HCT116 (cell line): ENCODE results near the gene CFAP61. TPM values are rescaled to one million over a fixed set of nuclear protein-coding genes. Genes with fewer than 3 reads are reported as not detected.

Experiments used
- ATAC-seq: fragments of 200-7000 bp; cut with Tn5 transposase; 2 replicates; pipeline ENCODE4 v1.9.1; 2020; ENCODE audit warnings: mild to moderate bottlenecking, moderate library complexity
- BruUV-seq: library from RNA; stranded (reverse); fragments of 400-500 nt; replicated peaks from 2 replicates; lab custom pipeline; 2021; lab: Mats Ljungman, UMichigan
- CTCF ChIA-PET: fragments of 300-600 bp; sonication (Branson Sonifier 250); formaldehyde crosslinking; loops from one replicate; lab custom pipeline; 2021; ENCODE audit warnings: antibody characterized with exemption; lab: Charles Lee
- POLR2A ChIA-PET: fragments of 300-600, 350-600 bp; sonication (Branson Sonifier 250); formaldehyde crosslinking; loops from one replicate; lab custom pipeline; 2021; ENCODE audit warnings: antibody characterized with exemption; lab: Charles Lee
- RAD21 ChIA-PET, 2 experiments: fragments of 300-600 bp; sonication (Branson Sonifier 250); formaldehyde crosslinking; loops; one replicate each; lab custom pipeline; 2023; ENCODE audit warnings: low total read pairs in 2 of 2; ENCODE audit not compliant: uncharacterized antibody in 2 of 2, unreplicated experiment in 2 of 2, low non-redundant PET in 1 of 2; lab: Charles Lee
- DNase-seq: peaks from one replicate; pipeline ENCODE4 v3.0.0-alpha.2; 2010; ENCODE audit warnings: low read depth, low spot score
- H2AFZ ChIP-seq: fragments of 200-600 bp; shearing (Covaris generic), sonication (generic); 2 replicates; pipeline ENCODE4 v1.6.1; 2017; ENCODE audit warnings: low read depth, mixed run types, mixed read lengths, antibody characterized with exemption, low read length; ENCODE audit not compliant: poor library complexity, severe bottlenecking
- H3K27ac ChIP-seq: 2 replicates; pipeline ENCODE4 v1.5.1; 2012; ENCODE audit warnings: low read depth, low read length
- H3K27me3 ChIP-seq: fragments of 200-600 bp; sonication (generic); 2 replicates; pipeline ENCODE4 v1.6.1; 2016; ENCODE audit warnings: mixed run types, low read length, mixed read lengths; ENCODE audit not compliant: insufficient read depth
- H3K36me3 ChIP-seq, 2 experiments: fragments of 200-500 bp in 1 of 2; fragments of 200-600 bp in 1 of 2; sonication (Bioruptor generic) in 1 of 2; sonication (generic) in 1 of 2; 2 replicates each; pipeline versions ENCODE4 v1.5.1 to v1.6.1; 2014 to 2016; ENCODE audit warnings: low read length in 2 of 2, inconsistent platforms in 1 of 2, mixed read lengths in 1 of 2, mixed run types in 1 of 2; ENCODE audit not compliant: insufficient read depth in 2 of 2, control insufficient read depth in 1 of 2
- H3K4me1 ChIP-seq, 2 experiments: fragments of 200-600 bp in 1 of 2; sonication (generic) in 1 of 2; 2 replicates each; pipeline versions ENCODE4 v1.5.1 to v1.6.1; 2012 to 2017; ENCODE audit warnings: low read length in 2 of 2, inconsistent platforms in 1 of 2, mild to moderate bottlenecking in 1 of 2, mixed read lengths in 1 of 2, mixed run types in 1 of 2, moderate library complexity in 1 of 2; ENCODE audit not compliant: insufficient read depth in 2 of 2, control insufficient read depth in 1 of 2
- H3K4me2 ChIP-seq: fragments of 200-600 bp; sonication (generic); 2 replicates; pipeline ENCODE4 v1.6.1; 2017; ENCODE audit warnings: mixed run types, low read length, mixed read lengths
- H3K4me3 ChIP-seq, 2 experiments: fragments of 200-600 bp in 1 of 2; sonication (generic) in 1 of 2; replicated peaks in 1 of 2; 2 replicates each; pipeline ENCODE4 v1.5.1; 2011 to 2016; ENCODE audit warnings: low read length in 2 of 2, control low read depth in 1 of 2, low read depth in 1 of 2, mild to moderate bottlenecking in 1 of 2, mixed read lengths in 1 of 2, mixed run types in 1 of 2
- H3K79me2 ChIP-seq: fragments of 200-600 bp; sonication (generic); 2 replicates; pipeline ENCODE4 v1.6.1; 2017; ENCODE audit warnings: mild to moderate bottlenecking, mixed run types, low read length, moderate library complexity, mixed read lengths; ENCODE audit not compliant: insufficient read depth
- H3K9ac ChIP-seq: fragments of 200-600 bp; sonication (generic); 2 replicates; pipeline ENCODE4 v1.6.1; 2016; ENCODE audit warnings: low read length, mixed read lengths
- H3K9me2 ChIP-seq: fragments of 200-600 bp; sonication (generic), shearing (Covaris generic); 2 replicates; pipeline ENCODE4 v1.6.1; 2017; ENCODE audit warnings: mixed run types, mild to moderate bottlenecking, moderate library complexity; ENCODE audit not compliant: insufficient read depth
- H3K9me3 ChIP-seq, 2 experiments: fragments of 200-500 bp in 1 of 2; fragments of 200-600 bp in 1 of 2; sonication (Bioruptor generic) in 1 of 2; sonication (generic) in 1 of 2; 2 replicates each; pipeline ENCODE4 v1.6.1; 2014 to 2017; ENCODE audit warnings: low read length in 2 of 2, mixed read lengths in 2 of 2, inconsistent platforms in 1 of 2, low read depth in 1 of 2, mild to moderate bottlenecking in 1 of 2, mixed run types in 1 of 2, moderate library complexity in 1 of 2; ENCODE audit not compliant: control insufficient read depth in 1 of 2, insufficient read depth in 1 of 2
- H4K20me1 ChIP-seq: fragments of 200-600 bp; sonication (generic), shearing (Covaris generic); 2 replicates; pipeline ENCODE4 v1.6.1; 2017; ENCODE audit warnings: mixed run types, mild to moderate bottlenecking, moderate library complexity; ENCODE audit not compliant: insufficient read depth
- CBX3 ChIP-seq: IDR thresholded peaks from 2 replicates; pipeline ENCODE4 v1.6.1; 2012; ENCODE audit warnings: low read depth
- EGR1 ChIP-seq: IDR thresholded peaks from 2 replicates; pipeline ENCODE4 v1.6.1; 2012; ENCODE audit warnings: low read depth
- JUND ChIP-seq: IDR thresholded peaks from 2 replicates; pipeline ENCODE4 v1.6.1; 2012
- SRF ChIP-seq: IDR thresholded peaks from 2 replicates; pipeline ENCODE4 v1.6.1; 2012; ENCODE audit warnings: low read depth
- TCF7L2 ChIP-seq: IDR thresholded peaks from 2 replicates; pipeline ENCODE4 v1.7.0; 2011; ENCODE audit warnings: borderline replicate concordance, inconsistent platforms; ENCODE audit not compliant: insufficient read depth, insufficient read length; ENCODE audit errors: extremely low read depth
- ZFX ChIP-seq: fragments of 450-650 bp; IDR thresholded peaks from 2 replicates; pipeline ENCODE4 v1.6.1; 2017
- intact Hi-C: fragments of 100-400 bp; cut with micrococcal nuclease; formaldehyde crosslinking; loops from 2 replicates; pipeline ENCODE4 v1.10.0; 2022
- total RNA-seq: library from RNA; stranded (reverse); gene quantifications from one replicate; pipeline ENCODE4 v1.2.1, GENCODE V29; 2021; ENCODE audit not compliant: unreplicated experiment
- TF ChIP-seq, protein P1 (sequence below): IDR thresholded peaks from 2 replicates; pipeline ENCODE4 v1.6.1; 2012; ENCODE audit warnings: low read depth
- TF ChIP-seq, protein P2 (sequence below): IDR thresholded peaks from 2 replicates; pipeline ENCODE4 v1.6.1; 2012

The CFAP61 gene
- total RNA-seq, 1 experiment from 2014 or later = 1.7 TPM

DNA sequence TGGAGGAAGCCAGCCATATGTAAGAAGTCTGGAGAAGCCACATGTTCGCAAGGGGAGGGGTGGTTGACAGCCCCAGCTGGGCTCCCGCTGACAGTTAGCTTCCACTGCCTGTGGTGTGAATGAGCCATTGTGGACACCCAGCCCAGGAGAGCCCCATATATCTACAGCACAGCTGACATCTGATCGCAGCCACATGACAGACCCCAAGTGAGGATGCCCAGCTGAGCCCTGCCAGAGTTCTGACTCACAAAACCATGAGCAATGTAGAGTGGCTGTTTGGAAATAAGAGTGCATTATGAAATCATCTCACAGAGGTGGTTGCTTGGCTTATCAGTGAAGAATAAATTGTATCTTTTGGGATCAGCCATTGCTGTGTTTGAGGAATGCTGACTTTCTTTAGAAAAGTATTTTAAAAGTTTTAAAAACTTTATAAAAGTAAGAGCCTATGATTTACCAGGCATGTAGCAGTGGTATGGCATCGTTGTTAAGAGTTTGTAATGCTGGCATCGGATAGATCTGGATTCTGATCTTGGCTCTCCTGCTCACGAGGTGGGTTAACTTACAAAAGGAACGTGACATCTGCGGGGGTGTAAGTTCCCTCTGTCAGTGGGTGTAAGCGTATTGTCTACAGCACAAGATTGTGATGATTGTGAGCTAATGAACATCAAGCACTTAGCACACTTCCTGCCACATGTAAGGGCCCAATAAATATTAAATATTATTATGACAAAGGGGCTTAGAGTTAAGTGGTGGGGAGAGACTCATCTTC, 24.1 kb downstream of the CFAP61 start:
- H3K36me3 ChIP-seq = no peaks in the 10 kb centered on the region
- RAD21 ChIA-PET = no interaction called here
- H3K9ac ChIP-seq = no peak overlapping the region
- H4K20me1 ChIP-seq = no peaks in the 10 kb centered on the region
- no peak for ATAC-seq
- CTCF ChIA-PET = no interaction called here
- H3K9me3 ChIP-seq = no peaks in the 10 kb centered on the region
- no peaks in the 10 kb centered on the region for H3K79me2 ChIP-seq
- no peaks in the 10 kb centered on the region for H3K9me2 ChIP-seq
- H3K27me3 ChIP-seq = peaks cover 8% of the 10 kb centered on the region; the same call in 1 of the 2 replicates
- H2AFZ ChIP-seq = no peak overlapping the region
- POLR2A ChIA-PET = no interaction called here
- H3K27ac ChIP-seq = no peak overlapping the region
- BruUV-seq = no TSS peak
- H3K4me3 ChIP-seq = no peak overlapping the region
- no peak for DNase-seq
- H3K4me1 ChIP-seq = no peaks in the 10 kb centered on the region
- H3K4me2 ChIP-seq = no peak overlapping the region
- TF ChIP-seq JUND = no peak
- TF ChIP-seq CBX3 = no peak
- TF ChIP-seq SRF = no peak
- no peak for TF ChIP-seq EGR1
- TF ChIP-seq, protein P1, sequence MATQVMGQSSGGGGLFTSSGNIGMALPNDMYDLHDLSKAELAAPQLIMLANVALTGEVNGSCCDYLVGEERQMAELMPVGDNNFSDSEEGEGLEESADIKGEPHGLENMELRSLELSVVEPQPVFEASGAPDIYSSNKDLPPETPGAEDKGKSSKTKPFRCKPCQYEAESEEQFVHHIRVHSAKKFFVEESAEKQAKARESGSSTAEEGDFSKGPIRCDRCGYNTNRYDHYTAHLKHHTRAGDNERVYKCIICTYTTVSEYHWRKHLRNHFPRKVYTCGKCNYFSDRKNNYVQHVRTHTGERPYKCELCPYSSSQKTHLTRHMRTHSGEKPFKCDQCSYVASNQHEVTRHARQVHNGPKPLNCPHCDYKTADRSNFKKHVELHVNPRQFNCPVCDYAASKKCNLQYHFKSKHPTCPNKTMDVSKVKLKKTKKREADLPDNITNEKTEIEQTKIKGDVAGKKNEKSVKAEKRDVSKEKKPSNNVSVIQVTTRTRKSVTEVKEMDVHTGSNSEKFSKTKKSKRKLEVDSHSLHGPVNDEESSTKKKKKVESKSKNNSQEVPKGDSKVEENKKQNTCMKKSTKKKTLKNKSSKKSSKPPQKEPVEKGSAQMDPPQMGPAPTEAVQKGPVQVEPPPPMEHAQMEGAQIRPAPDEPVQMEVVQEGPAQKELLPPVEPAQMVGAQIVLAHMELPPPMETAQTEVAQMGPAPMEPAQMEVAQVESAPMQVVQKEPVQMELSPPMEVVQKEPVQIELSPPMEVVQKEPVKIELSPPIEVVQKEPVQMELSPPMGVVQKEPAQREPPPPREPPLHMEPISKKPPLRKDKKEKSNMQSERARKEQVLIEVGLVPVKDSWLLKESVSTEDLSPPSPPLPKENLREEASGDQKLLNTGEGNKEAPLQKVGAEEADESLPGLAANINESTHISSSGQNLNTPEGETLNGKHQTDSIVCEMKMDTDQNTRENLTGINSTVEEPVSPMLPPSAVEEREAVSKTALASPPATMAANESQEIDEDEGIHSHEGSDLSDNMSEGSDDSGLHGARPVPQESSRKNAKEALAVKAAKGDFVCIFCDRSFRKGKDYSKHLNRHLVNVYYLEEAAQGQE = no peak
- TF ChIP-seq ZFX = no peak
- TF ChIP-seq, protein P2, sequence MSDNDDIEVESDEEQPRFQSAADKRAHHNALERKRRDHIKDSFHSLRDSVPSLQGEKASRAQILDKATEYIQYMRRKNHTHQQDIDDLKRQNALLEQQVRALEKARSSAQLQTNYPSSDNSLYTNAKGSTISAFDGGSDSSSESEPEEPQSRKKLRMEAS = no peak
- TF ChIP-seq TCF7L2 = no peak
- TF ChIP-seq, all 23 proteins: peak for 0
- intact Hi-C loops = no loop called here
